Gastroesophageal sphincter (tissue), 3 donors: Measurements from ENCODE around the gene CLASP1.
"Not testable (repeated sequence)": the region's sequence is repeated elsewhere in the genome, so short reads cannot be mapped to it uniquely, and the experiment has no call there.

Experiments
- POLR2AphosphoS5 ChIP-seq: sonication (generic); formaldehyde crosslinking; IDR thresholded peaks from one replicate; pipeline ENCODE4 v1.6.1; 2017; ENCODE audit warnings: antibody characterized with exemption
- TF ChIP-seq, protein P1 (sequence below), 4 experiments: fragments of 200-600 bp in 2 of 4; fragments of 450-650 bp in 2 of 4; sonication (generic) in 1 of 4; IDR thresholded peaks; one replicate each; pipeline ENCODE4 v1.5.1; 2017 to 2019; ENCODE audit warnings: antibody characterized with exemption in 4 of 4, mild to moderate bottlenecking in 2 of 4, moderate library complexity in 2 of 4

DNA sequence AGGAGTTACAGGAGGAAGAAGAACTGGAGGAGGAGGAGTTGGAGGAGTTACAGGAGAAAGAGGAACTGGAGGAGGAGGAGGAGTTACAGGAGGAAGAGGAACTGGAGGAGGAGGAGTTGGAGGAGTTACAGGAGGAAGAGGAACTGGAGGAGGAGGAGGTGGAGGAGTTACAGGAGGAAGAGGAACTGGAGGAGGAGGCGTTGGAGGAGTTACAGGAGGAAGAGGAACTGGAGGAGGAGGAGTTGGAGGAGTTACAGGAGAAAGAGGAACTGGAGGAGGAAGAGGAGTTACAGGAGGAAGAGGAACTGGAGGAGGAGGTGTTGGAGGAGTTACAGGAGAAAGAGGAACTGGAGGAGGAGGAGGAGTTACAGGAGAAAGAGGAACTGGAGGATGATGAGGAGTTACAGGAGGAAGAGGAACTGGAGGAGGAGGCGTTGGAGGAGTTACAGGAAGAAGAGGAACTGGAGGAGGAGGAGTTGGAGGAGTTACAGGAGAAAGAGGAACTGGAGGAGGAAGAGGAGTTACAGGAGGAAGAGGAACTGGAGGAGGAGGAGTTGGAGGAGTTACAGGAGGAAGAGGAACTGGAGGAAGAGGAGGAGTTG lies 38.1 kb downstream of the CLASP1 start:
- TF ChIP-seq, protein P1, sequence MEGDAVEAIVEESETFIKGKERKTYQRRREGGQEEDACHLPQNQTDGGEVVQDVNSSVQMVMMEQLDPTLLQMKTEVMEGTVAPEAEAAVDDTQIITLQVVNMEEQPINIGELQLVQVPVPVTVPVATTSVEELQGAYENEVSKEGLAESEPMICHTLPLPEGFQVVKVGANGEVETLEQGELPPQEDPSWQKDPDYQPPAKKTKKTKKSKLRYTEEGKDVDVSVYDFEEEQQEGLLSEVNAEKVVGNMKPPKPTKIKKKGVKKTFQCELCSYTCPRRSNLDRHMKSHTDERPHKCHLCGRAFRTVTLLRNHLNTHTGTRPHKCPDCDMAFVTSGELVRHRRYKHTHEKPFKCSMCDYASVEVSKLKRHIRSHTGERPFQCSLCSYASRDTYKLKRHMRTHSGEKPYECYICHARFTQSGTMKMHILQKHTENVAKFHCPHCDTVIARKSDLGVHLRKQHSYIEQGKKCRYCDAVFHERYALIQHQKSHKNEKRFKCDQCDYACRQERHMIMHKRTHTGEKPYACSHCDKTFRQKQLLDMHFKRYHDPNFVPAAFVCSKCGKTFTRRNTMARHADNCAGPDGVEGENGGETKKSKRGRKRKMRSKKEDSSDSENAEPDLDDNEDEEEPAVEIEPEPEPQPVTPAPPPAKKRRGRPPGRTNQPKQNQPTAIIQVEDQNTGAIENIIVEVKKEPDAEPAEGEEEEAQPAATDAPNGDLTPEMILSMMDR (IDR thresholded peaks at IDR 0.05), result not testable (repeated sequence)
- not testable (repeated sequence) for TF ChIP-seq POLR2AphosphoS5
